HG03066 (cell line): ENCODE measurements around the gene ADGRD1.

Source experiments
- ATAC-seq: cut with Tn5 transposase; IDR thresholded peaks from one replicate; pipeline ENCODE4 v1.9.1; 2021; ENCODE audit warnings: low read depth; ENCODE audit not compliant: unreplicated experiment

Gene ADGRD1

GRCh38 chr12:130961921-130962451, 8.3 kb downstream of the ADGRD1 start:
- no peak for ATAC-seq

GRCh38 chr12:130965214-130965613, 11.5 kb downstream of the ADGRD1 start:
- no peak for ATAC-seq

GRCh38 chr12:130965668-130966067, 12.0 kb downstream of the ADGRD1 start:
- no peak for ATAC-seq

GRCh38 chr12:130966443-130967030, 12.8 kb downstream of the ADGRD1 start:
- ATAC-seq = no peak

GRCh38 chr12:130967636-130968035, 13.9 kb downstream of the ADGRD1 start:
- no peak for ATAC-seq

- no peak for ATAC-seq
These were observed 14.9 kb downstream of the ADGRD1 start for GRCh38 chr12:130968611-130969010.

- ATAC-seq = no peak
These were observed 15.5 kb downstream of the ADGRD1 start for GRCh38 chr12:130969223-130969622.

GRCh38 chr12:130970165-130970907, 16.6 kb downstream of the ADGRD1 start:
- no peak for ATAC-seq

GRCh38 chr12:130970908-130971233, 17.2 kb downstream of the ADGRD1 start:
- ATAC-seq = no peak

GRCh38 chr12:130971925-130972585, 18.3 kb downstream of the ADGRD1 start:
- no peak for ATAC-seq

GRCh38 chr12:130972586-130972950, 18.9 kb downstream of the ADGRD1 start:
- no peak for ATAC-seq

- no peak for ATAC-seq
These were observed 19.4 kb downstream of the ADGRD1 start for GRCh38 chr12:130973109-130973508.

- ATAC-seq = no peak
These were observed 20.2 kb downstream of the ADGRD1 start for GRCh38 chr12:130973906-130974305.

- ATAC-seq = no peak
These were observed 21.4 kb downstream of the ADGRD1 start for GRCh38 chr12:130975116-130975515.

GRCh38 chr12:130976171-130976720, 22.5 kb downstream of the ADGRD1 start:
- no peak for ATAC-seq

- ATAC-seq = no peak
These were observed 23.5 kb downstream of the ADGRD1 start for GRCh38 chr12:130977046-130977742.

- ATAC-seq = no peak
These were observed 24.0 kb downstream of the ADGRD1 start for GRCh38 chr12:130977743-130978095.

GRCh38 chr12:130978785-130979184, 25.1 kb downstream of the ADGRD1 start:
- ATAC-seq = no peak

GRCh38 chr12:130981074-130981742, 27.5 kb downstream of the ADGRD1 start:
- no peak for ATAC-seq

- ATAC-seq = no peak
These were observed 28.2 kb downstream of the ADGRD1 start for GRCh38 chr12:130981911-130982310.
